SKM-1 (cell line): Measurements from ENCODE around the gene PDGFB.

Source experiments
- DNase-seq: peaks from one replicate; lab custom pipeline; 2025; ENCODE audit not compliant: unreplicated experiment; lab: John Stamatoyannopoulos, UW

PDGFB gene

DNA sequence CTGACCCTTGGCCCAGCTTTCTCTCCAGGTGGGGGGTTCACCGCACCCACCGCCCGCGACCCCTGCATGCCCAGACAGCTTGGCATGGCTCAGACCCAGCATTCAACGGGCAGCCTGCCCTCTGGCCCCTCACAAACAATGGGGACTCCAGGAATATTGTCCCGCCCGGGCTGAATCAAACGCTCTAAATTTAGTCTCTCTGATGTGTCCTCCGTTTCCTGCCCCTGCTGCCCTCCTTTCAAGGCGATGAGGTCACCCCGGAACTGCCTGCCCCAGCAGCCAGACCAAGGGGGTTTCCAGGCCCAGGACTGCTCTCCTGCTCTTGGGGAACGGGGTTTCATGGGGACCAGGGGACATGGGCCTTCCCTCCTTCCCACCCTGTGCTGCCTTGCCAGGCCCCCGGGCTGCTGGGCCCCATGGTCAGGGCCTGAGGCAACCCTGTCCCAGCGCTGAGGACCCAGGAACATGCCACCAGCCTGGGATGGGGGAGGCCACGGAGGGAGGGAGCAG is 10.1 kb upstream of the PDGFB start:
- no peak for DNase-seq

DNA sequence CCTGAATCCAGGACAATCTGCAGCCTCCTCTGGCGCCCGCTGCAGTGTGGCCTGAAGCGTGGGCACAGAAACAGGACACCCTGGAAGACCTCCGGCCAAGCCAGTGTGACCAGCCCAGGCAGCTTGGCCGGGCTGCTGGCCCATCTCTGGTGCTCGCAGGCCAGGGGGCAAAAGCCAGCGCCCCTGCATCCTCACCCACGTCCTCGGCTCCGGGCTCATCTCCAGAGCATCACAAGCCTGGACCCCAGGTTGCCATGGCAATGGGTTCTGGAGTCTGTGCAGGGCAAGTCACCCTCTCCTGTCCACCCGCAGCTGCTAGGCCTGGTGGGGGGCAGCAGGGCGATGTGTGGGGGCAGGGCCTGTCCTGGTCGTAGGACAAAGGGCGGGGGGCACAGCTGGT is 9.3 kb upstream of the PDGFB start:
- no peak for DNase-seq

DNA sequence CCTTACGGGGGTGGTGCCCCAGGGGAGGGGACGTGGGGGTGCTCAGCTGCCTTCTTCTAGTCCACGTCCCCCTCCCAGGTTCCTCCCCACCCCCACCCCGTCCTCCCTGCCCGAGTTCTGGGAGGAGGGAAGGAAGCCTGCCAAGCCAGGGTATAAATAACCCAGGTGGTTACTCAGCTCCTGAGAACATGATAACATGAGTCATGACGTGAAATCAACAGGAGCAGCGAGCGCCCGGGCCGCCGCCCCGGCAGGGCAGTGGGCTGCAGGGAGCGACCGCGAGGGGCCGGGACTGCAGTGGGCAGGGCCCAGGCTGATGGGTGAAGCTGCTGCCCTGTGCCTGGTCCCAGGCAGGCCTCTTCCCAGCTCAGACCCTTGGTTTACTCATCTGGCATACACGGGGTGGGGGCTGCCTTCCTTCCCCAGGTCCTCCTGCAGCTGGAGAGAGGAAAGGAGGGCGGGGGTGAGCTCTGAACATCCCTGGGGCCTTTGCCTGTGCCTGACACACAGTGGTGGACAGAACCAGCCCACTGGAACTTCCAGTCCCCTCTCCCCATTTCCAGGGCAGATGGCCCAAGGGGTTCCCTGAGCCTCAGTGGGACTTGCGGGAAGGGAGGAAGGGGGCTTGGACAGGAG is 8.8 kb upstream of the PDGFB start:
- DNase-seq, result no peak

DNA sequence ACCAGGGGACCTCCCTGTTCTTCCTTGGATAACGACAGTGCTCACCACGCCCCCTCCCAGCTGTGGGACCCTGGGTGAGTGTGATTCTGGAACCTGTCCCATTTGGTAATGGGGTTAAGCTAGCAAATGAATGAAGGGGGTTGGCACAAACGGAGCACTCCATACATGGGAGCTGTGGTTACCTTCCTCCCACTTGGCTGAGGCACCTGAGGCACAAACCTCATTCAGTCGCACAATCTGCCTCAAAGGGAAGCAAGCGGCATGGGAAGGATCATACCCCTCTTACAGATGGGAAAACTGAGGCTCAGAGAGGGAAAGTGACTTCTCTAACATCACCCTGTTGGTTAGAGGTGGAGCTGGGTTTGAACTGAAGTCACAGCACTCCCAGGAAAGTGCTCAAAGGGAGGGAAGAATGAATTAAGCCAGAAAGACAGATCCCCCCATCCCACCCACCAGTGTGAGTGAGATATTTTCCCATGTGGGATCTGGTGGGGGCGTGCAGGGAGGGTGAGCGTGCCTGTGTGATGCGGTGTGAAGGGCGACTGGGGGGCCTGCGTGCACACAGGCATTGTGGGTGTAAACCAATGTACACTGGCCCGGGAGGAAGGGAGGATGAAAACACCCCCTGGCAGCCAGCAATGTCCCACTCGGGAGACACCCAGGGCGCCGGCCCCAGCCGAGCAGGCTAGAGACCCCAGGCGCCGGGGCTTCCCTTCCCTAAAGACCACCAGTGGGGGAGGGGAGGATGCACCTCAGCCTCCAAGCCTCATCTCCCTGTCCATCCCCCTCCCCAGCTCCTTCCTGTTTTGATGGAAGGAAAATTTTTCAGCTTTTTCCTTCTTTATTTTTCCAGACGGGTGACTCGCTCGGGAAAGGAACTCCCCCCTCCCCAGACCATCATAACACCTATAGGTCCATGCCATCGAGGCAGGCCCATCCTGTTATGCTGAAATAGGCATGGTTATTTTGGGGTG is 8.0 kb upstream of the PDGFB start:
- DNase-seq, result no peak

DNA sequence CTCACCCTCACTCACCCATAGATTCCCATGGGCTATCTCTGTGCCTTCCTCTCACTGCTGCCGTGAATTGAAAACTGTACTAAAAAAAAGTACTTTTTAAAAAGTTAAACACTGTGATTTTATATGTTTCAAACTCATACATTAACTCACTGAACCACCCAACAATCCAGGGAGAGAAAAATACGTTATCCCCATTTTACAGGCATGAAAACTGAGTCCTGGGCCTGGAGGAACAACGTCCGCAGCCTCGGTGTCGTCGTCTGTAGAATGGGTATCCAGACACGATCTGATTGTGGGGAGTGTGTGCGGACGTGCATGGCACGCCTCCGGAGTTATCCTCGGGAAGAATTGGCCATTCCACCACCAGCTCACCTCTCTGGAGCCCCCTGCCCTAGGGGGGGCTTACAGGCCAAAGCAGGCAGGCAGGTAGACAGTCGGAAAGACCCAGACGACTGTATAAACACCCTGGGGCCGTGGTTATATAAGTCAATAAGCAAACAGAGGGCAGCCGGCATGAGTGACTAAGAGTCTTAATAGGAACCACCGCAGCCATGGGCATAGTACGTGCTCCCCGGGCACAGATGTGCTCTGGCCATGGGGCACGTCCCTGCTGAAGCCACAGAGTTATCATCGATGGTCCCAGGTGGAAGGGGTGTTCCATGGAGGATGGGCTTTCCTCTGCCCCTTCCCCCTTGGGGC is 7.1 kb upstream of the PDGFB start:
- DNase-seq, result no peak

DNA sequence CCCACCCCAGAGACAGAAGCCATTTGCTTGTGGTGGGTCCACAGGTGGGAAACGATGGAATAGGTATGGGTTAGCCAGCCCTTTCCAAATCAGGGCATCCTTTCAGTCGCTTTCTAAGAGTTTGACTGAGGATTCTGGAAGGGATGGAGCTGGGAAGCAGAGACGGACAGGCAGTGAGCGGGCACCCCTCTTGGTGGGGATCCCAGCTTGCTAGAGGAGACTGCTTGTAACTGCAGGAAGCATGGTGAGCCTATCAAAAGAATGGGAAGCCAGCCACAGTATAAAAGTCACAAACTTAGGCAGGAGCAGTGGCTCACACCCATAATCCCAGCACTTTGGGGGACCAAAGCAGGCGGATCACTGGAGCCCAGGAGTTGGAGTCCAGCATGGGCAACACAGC is 6.1 kb upstream of the PDGFB start:
- DNase-seq, result no peak

DNA sequence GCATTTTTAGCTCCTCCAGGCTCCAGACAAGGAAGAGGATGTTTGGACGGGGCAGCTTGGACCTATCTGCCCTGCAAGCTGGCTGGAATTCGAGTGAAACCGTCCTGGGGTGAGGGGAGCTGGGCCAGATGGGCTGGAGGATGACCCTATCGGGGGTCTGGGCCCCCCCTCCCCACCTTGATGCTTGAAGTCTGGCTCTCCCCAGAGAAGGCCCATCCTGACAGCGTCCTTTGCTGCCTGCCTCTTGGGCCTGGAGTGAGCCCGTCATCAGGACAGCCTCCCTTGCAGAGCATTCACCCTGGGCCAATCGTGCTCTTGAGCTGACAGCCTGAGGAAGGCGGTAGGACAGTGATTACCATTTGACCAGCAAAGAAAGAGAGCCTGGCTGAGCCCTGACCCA is 5.3 kb upstream of the PDGFB start:
- DNase-seq, result no peak

DNA sequence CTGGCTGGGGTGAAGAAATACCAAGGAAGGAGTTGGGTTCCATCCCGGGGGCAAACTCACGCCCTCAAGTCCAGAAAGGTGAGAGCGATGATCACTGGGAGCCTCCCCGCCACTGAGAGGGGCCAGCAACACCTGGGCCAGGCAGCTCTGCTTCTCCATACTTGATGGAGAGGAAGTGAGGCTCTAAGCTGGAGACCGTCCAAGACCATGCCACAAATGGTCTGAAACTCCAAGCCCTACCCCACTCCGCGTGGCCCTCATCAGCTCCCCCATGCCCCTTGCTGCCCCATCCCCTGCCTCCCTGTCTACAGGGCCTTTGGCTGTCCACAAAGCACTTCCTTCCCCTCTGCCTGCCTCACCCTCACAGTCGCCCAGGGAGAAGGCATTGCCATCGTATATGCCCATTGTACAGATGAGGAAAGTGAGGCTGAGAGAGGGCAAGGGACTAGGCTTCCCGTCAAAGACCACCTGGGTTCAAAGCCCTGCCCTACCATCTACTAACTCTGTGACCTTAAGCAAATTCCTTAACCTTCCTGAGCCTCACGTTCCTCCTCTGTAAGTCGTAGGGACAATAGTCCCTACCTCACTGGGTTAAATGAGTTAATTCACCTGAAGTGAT is 4.4 kb upstream of the PDGFB start:
- DNase-seq, result no peak

DNA sequence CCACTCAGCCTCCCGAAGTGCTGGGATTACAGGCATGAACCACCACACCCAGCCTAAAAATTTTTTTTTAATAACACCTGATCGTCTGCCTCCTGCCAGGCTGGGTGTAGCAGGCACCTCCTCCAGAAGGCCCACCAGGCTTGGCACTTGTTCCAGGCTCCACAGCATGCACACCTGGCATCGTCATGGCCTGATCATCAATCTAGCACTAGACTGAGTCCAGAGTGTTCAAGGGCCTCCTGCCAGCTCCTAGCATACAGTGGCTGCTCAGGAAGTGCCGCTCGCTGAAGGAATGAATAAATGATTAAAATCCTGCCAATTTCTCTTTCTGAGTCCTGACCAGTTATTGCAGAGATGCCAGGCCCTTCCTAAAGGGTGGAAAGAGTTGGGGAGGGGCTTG is 3.5 kb upstream of the PDGFB start:
- DNase-seq, result no peak

DNA sequence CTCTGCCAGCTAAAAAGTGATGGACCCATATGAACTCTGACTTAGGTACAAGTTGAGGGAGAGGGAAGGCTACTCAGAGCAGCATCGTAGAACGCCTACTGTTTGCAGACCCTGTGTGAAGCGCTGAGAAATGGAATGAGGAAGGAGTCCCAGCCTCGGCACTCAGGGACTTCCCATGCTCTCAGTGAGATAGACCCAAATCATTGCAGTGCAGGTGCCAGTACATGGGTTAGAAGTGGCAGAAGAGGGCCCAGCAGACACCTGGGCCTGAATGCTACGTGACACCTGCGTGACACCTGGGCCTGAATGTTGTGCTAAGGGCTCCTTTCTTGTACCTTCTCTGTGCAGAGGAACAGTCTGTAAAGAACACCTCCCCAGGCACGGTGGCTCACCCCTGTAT is 2.6 kb upstream of the PDGFB start:
- DNase-seq, result no peak

DNA sequence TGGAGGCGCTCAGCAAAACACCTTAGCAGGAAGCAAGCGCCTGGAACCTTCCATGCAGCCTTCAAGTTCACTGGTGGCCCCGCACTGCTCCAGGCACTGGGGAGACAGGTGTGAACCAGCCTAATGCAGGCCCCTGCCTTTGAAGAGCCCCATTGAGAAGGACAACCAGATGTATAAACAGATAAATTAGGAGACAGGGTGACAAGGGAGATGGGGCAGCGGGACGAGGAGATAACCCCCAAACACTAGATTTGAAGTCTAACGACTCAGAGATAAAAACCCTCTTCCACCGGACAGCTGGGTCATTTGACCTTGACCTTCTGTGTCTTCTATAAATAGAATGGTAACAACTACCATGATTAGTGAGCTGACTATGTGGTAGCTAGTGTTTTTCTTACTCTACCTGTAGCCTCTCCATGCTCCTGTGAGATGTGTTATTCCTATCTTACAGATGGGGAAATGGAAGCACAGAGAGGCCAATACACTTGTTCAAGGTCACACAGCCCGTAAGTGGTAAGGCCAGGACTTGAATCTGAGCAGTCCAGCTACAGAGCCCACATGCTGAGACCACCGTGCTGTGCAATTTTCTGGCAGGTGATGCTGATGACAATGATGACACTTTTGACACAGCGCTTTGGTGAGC is 2.0 kb upstream of the PDGFB start:
- no peak for DNase-seq

DNA sequence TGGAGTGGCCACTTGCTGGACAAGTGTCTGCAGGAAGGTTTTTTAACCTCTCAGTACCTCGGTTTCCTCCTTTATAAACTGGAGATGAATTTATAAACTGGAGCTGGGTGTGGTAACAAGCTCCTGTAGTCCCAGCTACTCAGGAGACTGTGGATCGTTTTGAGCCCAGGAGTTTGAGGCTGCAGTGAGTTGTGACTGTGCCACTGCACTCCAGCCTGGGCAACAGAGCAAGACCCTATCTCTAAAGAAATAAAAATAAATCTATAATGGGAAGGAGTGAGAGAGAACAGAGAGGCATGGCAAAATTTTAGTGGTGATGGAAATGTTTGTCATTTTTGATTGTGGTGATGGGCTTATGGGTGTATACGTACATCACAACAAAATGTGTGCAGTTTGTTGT is 1.4 kb upstream of the PDGFB start:
- DNase-seq, result no peak

DNA sequence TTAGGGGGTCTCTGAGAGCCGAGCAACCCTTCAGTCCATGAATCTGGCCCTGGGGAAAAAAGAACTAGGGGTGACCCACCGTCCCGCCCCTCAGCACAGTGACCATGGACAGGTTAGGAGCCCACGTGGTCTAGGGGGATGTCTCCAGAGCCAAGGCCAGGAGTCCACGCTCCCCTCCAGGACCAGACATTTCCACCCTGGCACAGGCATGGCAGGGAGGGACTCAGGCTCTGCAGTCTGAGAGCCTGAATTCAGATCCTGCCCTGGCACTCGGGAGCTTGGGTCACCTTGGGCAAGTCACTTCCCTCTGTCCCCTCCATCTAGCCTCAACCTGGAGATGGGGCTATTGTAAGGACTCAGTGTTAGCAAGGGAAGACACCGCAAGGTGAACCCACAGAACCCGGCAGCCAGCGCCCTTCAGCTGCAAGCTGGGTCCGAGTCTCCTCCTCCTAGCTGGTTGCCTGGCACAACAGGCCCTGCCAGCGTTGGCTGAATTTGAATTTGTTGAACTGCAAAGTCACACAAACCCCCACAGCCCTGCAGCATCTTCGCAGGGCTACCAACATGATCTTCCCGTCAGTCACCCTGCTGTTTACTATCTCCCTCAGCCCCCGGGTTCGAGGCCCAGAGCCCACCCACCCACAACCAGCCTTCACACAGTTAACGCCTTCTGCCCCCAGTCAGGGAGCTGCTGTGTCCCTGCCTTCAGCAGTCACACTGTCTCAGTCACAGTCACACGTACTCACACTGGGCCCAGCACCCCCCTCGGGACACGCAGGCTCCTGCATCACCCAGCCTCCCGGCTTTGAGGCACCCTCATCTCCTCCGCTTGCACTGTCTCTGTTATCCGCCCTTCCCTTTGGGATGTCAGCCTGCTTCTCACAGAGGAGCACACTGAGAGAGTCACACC is 603 bp upstream of the PDGFB start:
- DNase-seq, result no peak

DNA sequence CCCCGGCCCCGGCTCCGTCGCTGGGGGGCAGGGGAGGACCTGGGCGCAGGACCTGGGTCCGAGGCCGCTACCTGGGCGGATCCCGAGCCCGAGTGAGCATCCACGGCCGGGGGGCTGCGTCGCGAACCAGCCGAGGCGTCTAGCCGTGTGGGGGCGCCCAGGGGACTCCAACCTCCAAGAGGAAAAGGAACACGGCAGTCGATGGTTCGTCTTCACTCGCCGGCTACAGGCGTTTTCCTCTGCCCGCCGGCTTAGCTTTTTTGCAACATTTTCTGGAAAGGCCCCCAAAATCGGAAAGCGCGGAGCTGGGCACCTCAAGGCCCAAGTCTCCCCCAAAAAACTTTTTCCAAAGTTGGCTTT is 666 bp downstream of the PDGFB start:
- DNase-seq, result no peak

DNA sequence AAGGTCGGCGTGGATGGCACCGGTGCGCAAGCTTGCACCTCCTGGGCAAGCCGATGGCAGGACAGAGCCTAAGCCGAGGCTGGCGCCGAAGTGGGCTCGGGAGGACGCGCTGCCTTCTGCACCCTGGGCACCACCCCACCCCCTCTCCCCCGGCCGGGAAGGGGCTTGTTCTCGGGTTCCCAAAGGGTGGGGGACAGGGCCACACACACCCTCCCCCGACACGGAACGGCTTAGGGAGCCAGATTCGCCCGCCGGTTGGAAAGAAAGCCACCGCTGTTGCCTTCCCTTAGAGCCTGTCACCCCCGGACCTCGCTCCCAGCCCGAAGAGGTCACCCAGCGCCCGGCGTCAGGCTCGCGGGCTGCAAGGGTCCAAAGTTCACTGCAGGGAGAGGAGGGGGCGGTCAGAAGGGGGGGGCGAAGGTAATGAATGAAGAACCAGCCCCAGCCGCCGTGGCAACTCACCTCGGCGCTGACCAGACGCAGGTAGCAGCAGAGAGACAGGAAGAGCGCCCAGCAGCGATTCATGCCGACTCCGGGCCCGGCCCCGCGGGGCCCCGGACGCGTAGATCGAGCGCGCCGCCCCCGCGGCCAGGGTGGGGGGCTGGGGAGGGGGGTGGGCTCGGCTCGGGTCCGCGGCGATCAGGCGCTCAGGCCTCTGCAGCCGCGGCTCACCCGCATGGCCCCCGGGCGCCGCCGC is 1.2 kb downstream of the PDGFB start:
- no peak for DNase-seq

DNA sequence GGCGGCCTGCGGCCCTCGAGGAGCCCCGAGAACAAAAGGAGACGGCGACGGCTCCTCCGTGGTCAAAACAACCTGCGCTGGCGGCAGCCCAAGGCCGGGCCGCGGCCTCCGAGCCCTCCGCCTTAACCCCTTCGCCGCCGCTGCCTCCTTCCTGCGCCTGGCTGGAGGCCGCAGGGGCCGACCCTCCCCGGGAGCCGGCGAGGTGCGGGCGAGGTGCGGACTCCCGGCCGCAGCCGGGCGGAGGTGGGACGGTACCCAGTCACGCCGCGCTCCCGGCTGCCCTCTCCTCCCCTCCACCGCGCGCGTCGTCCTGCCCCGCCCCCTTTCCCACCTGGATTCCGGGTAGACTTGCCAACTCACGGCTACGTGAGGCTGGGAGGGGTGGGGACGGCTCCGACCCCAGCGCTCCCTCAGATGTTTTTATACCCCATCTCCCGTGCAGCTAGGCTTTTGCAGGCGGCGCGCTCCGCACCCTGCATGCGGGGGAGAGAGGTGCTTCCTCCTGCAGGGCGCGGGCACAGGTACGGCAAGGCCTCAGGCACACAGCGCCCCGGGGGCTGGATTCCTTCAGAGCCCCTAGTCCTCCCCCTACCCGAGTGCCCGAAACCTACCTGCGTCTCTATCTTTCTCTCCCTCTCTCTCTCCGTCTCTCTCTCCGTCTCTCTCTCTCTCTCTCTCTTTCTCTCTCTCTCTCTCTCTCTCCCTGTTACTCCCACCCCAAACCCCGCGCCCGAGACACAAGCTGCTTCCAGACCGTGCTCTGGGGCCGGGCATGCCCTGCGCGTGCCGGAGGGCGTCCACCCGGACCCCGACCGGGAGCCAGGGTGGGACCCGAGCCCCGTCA is 2.0 kb downstream of the PDGFB start:
- no peak for DNase-seq

DNA sequence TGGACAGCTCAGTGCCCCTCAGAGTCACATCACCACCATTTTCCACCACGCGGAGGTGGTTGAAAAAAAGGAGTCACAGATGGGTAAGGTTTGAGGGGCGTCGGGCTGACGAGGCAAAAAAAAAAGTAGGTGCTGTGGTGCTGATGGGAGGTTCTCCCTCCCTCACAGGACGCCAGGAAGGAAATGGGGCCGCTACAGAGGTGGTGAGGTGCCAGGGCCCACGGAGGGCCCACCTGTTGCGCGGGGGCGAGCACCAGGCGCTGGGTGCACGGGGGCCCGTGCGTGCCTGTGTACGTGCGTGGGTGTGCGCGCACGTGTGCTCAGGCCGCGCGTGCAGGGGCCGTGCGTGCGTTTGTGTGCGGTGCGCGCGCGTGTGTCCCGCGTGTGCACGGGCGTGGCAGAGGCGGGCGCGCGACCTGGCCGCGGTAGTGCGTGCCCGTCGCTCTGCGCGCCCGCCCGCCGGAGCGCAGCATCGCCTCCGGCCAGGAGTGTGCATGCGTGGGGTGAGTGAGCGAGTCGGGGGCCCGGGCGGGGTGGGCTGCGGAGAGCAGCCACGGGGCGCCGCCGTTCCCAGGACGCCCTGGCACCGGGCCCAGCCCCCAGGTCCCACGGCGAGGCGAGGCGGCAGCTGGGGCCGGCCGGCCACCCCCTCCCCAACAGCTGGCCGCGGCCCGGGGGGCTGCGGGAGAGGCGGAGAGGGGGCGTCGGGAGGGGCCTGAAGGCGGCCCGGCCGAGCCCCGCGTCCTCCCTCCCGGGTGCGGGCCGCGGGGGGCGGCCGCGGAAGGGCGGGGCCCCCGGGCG is 2.8 kb downstream of the PDGFB start:
- no peak for DNase-seq
